Activated CD4-positive, alpha-beta memory T cell treated with anti-CD3 and anti-CD28 coated beads, Interleukin-2, amount 10 ng/mL, durations not matched to agents 7 days and 5 days (primary cell): ENCODE measurements around the gene JAG2. TPM values are rescaled to one million over a fixed set of nuclear protein-coding genes. Genes with fewer than 3 reads are reported as not detected.

ENCODE experiments used
- CTCF ChIA-PET: fragments of 350-600 bp; sonication (Branson Sonifier 250); formaldehyde crosslinking; loops from one replicate; lab custom pipeline; 2021; ENCODE audit warnings: antibody characterized with exemption, inconsistent platforms; lab: Charles Lee
- POLR2A ChIA-PET: fragments of 350-600 bp; sonication (Branson Sonifier 250); formaldehyde crosslinking; loops from one replicate; lab custom pipeline; 2021; ENCODE audit warnings: antibody characterized with exemption; lab: Charles Lee
- DNase-seq: peaks from one replicate; pipeline ENCODE4 v3.0.0-alpha.2; 2020
- H3K27ac Mint-ChIP-seq: one replicate; pipeline ENCODE4 v1.8.0; 2021; ENCODE audit warnings: mild to moderate bottlenecking, mixed read lengths
- H3K27me3 Mint-ChIP-seq: one replicate; pipeline ENCODE4 v1.8.0; 2021; ENCODE audit warnings: mixed read lengths
- H3K36me3 Mint-ChIP-seq: one replicate; pipeline ENCODE4 v1.8.0; 2021; ENCODE audit warnings: low read depth, mixed read lengths
- H3K4me1 Mint-ChIP-seq: one replicate; pipeline ENCODE4 v1.8.0; 2021; ENCODE audit warnings: mixed read lengths
- H3K4me3 Mint-ChIP-seq: one replicate; pipeline ENCODE4 v1.8.0; 2021; ENCODE audit warnings: mild to moderate bottlenecking, mixed read lengths
- H3K9me3 Mint-ChIP-seq: one replicate; pipeline ENCODE4 v1.8.0; 2021; ENCODE audit warnings: mixed read lengths
- total RNA-seq, 2 experiments: library from RNA; stranded (reverse); gene quantifications; one replicate each; pipeline ENCODE4 v1.2.3, GENCODE V29; 2021

The JAG2 gene
- total RNA-seq, 2 experiments from 2014 or later = 2.6 to 3.0 TPM

DNA sequence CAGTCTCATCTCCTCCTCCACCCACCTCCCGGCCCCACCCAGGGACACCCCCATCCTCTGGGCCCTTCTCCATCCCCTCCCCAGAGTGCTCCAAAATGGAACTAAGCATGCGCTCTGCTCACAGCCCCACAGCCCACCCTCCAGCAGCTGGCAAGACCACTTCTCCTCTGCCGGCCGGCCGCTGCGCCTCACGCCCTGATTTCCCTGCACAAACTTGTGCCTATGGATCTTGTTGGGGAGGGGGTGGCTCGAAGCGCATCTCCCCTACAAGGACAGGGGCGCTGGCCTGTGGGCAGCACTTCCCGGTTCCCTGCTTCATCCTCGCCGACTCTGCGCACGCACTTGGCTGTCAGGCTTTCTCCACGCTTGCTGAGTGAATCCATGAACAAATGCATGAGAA lies 32.1 kb upstream of the JAG2 start:
- Mint-ChIP-seq H3K4me3 (no peak overlapping the region), H3K27me3 (peaks cover 20% of the 10 kb centered on the region), H3K9me3 (no peaks in the 10 kb centered on the region), H3K36me3 (no peaks in the 10 kb centered on the region), H3K27ac (no peak overlapping the region), H3K4me1 (peaks cover 14% of the 10 kb centered on the region)
- CTCF ChIA-PET = interaction anchor here (2.0 kb wide), 1 partner anchor 151 kb away, joined by 8 read pairs; no protein-coding TSS in a partner anchor
- DNase-seq = no peak
- POLR2A ChIA-PET = no interaction called here

- H3K4me1 Mint-ChIP-seq = peaks cover 17% of the 10 kb centered on the region
- no peak overlapping the region for H3K27ac Mint-ChIP-seq
- CTCF ChIA-PET = interaction anchor here (0.8 kb wide), 1 partner anchor 152 kb away, joined by 4 read pairs; no protein-coding TSS in a partner anchor
- POLR2A ChIA-PET = interaction anchor here (1.3 kb wide), 1 partner anchor 105 kb away, joined by 3 read pairs; no protein-coding TSS in a partner anchor
- H3K27me3 Mint-ChIP-seq = peaks cover 23% of the 10 kb centered on the region
- DNase-seq = no peak
- H3K9me3 Mint-ChIP-seq = no peaks in the 10 kb centered on the region
- no peaks in the 10 kb centered on the region for H3K36me3 Mint-ChIP-seq
- H3K4me3 Mint-ChIP-seq = no peak overlapping the region
Observed at GRCh38 chr14:105200074-105200473, 31.5 kb upstream of the JAG2 start.

GRCh38 chr14:105199093-105199492 lies 30.5 kb upstream of the JAG2 start:
- peaks cover 24% of the 10 kb centered on the region for H3K4me1 Mint-ChIP-seq
- peaks cover 31% of the 10 kb centered on the region for H3K27me3 Mint-ChIP-seq
- no peaks in the 10 kb centered on the region for H3K9me3 Mint-ChIP-seq
- no peak overlapping the region for H3K4me3 Mint-ChIP-seq
- DNase-seq = no peak
- CTCF ChIA-PET = no interaction called here
- POLR2A ChIA-PET = interaction anchor here (1.3 kb wide), 1 partner anchor 104 kb away, joined by 3 read pairs; no protein-coding TSS in a partner anchor
- no peak overlapping the region for H3K27ac Mint-ChIP-seq
- no peaks in the 10 kb centered on the region for H3K36me3 Mint-ChIP-seq

DNA sequence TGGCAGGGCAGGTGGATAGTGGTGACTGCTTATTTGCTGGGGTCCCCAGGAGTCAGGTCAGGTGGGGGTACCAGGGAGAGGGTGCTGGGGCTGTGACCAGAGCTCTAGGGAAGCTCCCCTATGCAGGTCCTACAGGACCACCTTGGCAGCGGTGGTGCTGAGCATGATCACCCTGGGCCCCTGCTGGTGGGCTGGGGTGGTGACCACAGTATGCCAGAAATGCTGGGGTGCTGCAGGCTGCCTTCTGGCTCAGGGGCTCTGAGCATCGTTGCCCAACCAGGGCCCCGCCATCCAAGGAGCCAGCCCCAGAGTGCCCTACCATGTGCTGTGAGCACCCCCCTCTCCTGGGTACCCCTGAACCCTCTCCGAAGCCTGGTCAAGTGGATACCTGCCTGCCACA lies 30.0 kb upstream of the JAG2 start:
- Mint-ChIP-seq H3K9me3 (no peaks in the 10 kb centered on the region), H3K4me3 (no peak overlapping the region), H3K36me3 (no peaks in the 10 kb centered on the region), H3K27me3 (peaks cover 31% of the 10 kb centered on the region), H3K27ac (no peak overlapping the region), H3K4me1 (peaks cover 29% of the 10 kb centered on the region)
- CTCF ChIA-PET = no interaction called here
- no peak for DNase-seq
- POLR2A ChIA-PET = interaction anchor here (1.1 kb wide), 1 partner anchor 95 kb away, joined by 3 read pairs; no protein-coding TSS in a partner anchor

DNA sequence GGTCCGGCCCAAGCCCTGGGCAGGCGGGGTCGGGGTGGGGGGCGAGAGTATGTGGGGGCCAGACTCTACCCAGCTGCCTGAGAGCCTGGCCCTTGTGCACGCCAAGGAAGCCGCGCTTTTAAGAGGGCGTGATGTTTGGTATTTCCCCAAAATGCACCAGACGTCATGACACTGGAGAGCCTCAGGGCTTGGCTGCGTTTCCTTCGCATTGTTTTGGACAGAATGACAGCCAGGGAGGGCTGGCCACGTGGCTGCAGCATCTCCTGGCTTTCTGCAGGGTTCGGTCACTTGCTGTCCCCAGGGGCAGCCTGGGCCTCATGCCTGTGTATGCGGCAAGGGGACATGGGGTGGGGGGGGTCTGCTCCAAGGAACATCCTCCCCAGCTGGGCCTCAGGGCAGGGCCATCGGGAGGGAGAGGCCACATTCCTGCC lies 28.6 kb upstream of the JAG2 start:
- H3K27ac Mint-ChIP-seq = no peak overlapping the region
- DNase-seq = no peak
- CTCF ChIA-PET = no interaction called here
- no peaks in the 10 kb centered on the region for H3K9me3 Mint-ChIP-seq
- POLR2A ChIA-PET = no interaction called here
- peaks cover 33% of the 10 kb centered on the region for H3K4me1 Mint-ChIP-seq
- no peaks in the 10 kb centered on the region for H3K36me3 Mint-ChIP-seq
- no peak overlapping the region for H3K4me3 Mint-ChIP-seq
- H3K27me3 Mint-ChIP-seq = peaks cover 31% of the 10 kb centered on the region

GRCh38 chr14:105196265-105196960 lies 27.8 kb upstream of the JAG2 start:
- ChIA-PET CTCF (no interaction called here), POLR2A (interaction anchor here (0.8 kb wide), 1 partner anchor 8 kb away, joined by 3 read pairs; no protein-coding TSS in a partner anchor)
- Mint-ChIP-seq H3K27ac (no peak overlapping the region), H3K36me3 (no peaks in the 10 kb centered on the region), H3K4me3 (no peak overlapping the region), H3K9me3 (no peaks in the 10 kb centered on the region), H3K4me1 (peaks cover 26% of the 10 kb centered on the region), H3K27me3 (peaks cover 31% of the 10 kb centered on the region)
- no peak for DNase-seq

DNA sequence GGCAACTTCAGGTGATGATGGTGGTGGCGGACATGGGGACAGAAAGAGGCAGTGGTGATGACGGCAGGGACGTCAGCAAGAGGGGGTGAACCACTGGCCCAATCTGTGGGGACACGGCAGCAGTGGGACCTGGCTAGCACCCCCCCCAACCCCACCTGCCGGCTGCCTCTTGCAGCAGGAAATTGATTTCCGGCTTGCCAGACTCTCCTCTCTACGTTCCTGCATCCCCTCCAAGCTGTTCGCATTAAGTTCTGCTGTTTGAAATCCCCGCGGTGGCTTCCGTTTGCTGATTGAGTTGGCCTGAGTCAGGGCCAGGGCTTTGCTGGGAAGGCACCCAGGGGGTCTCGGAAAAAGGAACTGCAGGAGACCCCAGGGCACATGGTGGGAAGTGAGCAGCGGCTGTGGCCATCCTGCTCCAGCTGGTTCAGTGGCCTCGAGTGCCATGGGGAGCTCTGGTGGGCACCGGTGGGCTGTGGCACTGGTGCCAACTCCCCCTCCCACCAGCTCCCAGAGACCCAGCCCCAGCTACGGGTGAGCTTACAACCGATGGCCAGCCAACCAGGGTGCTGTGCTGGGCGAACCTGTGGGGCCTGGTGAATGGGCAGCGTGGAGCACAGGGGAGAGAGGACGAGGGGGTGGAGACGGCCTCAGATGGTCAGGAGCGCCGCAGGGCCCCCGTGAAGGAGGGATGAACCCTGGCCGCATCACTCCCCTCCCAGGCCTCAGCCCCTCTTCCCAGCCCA lies 27.1 kb upstream of the JAG2 start:
- Mint-ChIP-seq H3K27ac (no peak overlapping the region), H3K4me3 (no peak overlapping the region), H3K36me3 (no peaks in the 10 kb centered on the region), H3K9me3 (no peaks in the 10 kb centered on the region), H3K27me3 (peaks cover 31% of the 10 kb centered on the region), H3K4me1 (peaks cover 26% of the 10 kb centered on the region)
- no peak for DNase-seq
- ChIA-PET CTCF (interaction anchor here (0.6 to 2.8 kb wide), 4 partner anchors 12 to 156 kb away, joined by 3 to 9 read pairs (median 4); no protein-coding TSS in a partner anchor), POLR2A (interaction anchor here (0.8 to 0.9 kb wide), 3 partner anchors 9 to 26 kb away, joined by 3 to 4 read pairs (median 3); no protein-coding TSS in a partner anchor)

DNA sequence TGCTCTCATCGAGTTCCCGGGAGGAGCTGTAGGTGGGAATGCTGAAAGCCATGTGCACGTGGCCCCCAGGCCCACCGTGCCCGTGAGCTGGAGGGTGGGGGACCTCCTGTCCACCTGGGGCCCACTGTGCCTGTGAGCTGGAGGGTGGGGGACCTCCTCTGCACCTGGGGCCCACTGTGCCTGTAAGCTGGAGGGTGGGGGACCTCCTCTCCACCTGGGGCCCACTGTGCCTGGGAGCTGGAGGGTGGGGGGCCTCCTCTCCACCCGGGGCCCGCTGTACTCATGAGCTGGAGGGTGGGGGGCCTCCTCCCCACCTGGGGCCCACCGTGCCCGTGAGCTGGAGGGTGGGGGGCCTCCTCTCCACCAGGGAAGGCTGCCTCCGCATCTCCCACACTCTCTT lies 26.5 kb upstream of the JAG2 start:
- no peak for DNase-seq
- no peak overlapping the region for H3K4me3 Mint-ChIP-seq
- no peaks in the 10 kb centered on the region for H3K36me3 Mint-ChIP-seq
- H3K4me1 Mint-ChIP-seq = peaks cover 26% of the 10 kb centered on the region
- POLR2A ChIA-PET = interaction anchor here (0.8 to 0.9 kb wide), 2 partner anchors 23 to 26 kb away, joined by 3 to 4 read pairs; no protein-coding TSS in a partner anchor
- no peak overlapping the region for H3K27ac Mint-ChIP-seq
- H3K27me3 Mint-ChIP-seq = peaks cover 31% of the 10 kb centered on the region
- CTCF ChIA-PET = interaction anchor here (0.8 to 2.8 kb wide), 3 partner anchors 12 to 157 kb away, joined by 3 to 9 read pairs (median 4); no protein-coding TSS in a partner anchor
- H3K9me3 Mint-ChIP-seq = no peaks in the 10 kb centered on the region

GRCh38 chr14:105193916-105194782 lies 25.6 kb upstream of the JAG2 start:
- Mint-ChIP-seq H3K4me1 (peaks cover 24% of the 10 kb centered on the region), H3K27ac (no peak overlapping the region), H3K27me3 (peaks cover 28% of the 10 kb centered on the region), H3K36me3 (no peaks in the 10 kb centered on the region), H3K9me3 (no peaks in the 10 kb centered on the region), H3K4me3 (no peak overlapping the region)
- POLR2A ChIA-PET = no interaction called here
- CTCF ChIA-PET = interaction anchor here (1.7 to 2.8 kb wide), 2 partner anchors 13 to 158 kb away, joined by 4 to 9 read pairs; no protein-coding TSS in a partner anchor
- peak; percentile 47 for DNase-seq

DNA sequence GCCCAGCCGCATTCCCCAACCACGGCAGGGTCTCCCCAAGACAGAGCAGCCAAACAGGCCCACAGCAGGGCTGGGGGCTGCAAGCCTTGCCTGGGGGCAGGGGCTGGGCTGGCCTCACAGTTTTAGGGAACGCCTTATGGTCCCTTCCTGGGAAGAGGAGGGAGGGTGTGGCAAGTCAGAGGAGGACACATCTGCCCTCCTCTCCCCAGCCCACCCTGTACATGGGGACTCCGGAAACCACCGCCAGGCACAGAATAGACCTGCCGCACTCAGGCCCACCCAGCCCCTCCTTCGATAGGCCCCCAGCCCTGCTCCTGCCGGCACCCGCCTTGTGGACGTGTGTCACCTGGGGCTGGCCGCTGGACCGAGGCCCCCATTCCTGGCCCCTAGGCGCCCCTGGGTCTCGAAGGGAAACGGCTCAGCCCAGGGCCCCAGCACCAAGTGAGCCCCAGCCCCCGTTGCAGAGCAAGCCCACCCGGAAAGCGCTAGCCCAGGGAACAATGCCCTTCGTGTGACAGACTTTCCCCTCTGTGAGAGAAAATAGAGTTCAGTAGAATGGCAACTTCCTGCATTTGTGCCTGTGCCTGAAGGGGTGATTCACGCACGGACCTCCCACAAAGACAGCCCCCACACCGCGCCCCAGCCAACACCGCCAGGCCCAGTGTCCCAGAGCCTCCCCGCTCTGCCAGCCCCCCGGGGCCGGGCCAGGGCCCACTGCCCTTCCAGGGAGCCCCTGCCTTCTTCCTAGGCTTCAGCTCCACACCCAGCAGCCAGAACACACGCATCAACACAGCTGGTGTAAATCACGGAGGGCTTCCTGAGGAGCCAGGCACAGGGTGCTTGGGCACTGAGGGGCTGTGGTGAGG lies 24.5 kb upstream of the JAG2 start:
- ChIA-PET CTCF (interaction anchor here (0.7 to 2.8 kb wide), 2 partner anchors 38 to 159 kb away, joined by 3 to 9 read pairs; no protein-coding TSS in a partner anchor), POLR2A (no interaction called here)
- peaks cover 1% of the 10 kb centered on the region for H3K9me3 Mint-ChIP-seq
- no peak overlapping the region for H3K4me3 Mint-ChIP-seq
- H3K4me1 Mint-ChIP-seq = peaks cover 22% of the 10 kb centered on the region
- peaks cover 22% of the 10 kb centered on the region for H3K27me3 Mint-ChIP-seq
- no peak for DNase-seq
- no peak overlapping the region for H3K27ac Mint-ChIP-seq
- H3K36me3 Mint-ChIP-seq = no peaks in the 10 kb centered on the region

DNA sequence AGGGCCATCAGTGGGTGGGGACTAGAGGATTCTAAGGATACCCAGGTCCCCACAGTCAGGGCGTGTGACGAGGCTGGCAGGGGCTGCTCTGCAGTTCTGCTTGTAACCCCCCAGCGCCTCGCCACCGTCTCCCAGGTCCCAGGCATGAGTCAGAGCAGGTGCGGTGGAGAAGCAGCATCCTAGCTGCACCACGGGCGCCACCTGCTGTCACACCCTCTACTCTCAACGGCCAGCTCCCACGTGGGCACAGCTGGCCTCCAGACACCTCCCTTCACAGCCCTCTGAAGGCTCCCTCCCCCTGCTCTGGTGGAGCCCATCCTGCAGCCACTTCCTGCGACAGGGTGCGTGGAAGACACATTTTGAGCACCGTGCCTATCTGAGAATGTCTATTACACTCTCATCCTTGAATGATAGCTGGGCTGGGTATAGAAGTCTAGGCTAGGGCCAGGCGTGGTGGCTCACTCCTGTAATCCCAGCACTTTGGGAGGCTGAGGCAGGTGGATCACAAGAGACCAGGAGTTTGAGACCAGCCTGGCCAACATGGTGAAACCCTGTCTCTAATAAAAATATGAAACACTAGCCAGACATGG lies 19.5 kb upstream of the JAG2 start:
- Mint-ChIP-seq H3K9me3 (peaks cover 4% of the 10 kb centered on the region), H3K27ac (no peak overlapping the region), H3K4me1 (no peaks in the 10 kb centered on the region), H3K36me3 (no peaks in the 10 kb centered on the region), H3K4me3 (no peak overlapping the region), H3K27me3 (peaks cover 5% of the 10 kb centered on the region)
- CTCF ChIA-PET = interaction anchor here (0.7 to 1.5 kb wide), 2 partner anchors 98 to 164 kb away, joined by 3 to 5 read pairs; no protein-coding TSS in a partner anchor
- POLR2A ChIA-PET = no interaction called here
- peak; percentile 32 for DNase-seq
